LHCN-M2 (cell line): ENCODE data around the gene TRIM62. TPM values are rescaled to one million over a fixed set of nuclear protein-coding genes. Genes with fewer than 3 reads are reported as not detected.

Experiments
- DNase-seq: peaks from one replicate; pipeline ENCODE4 v3.0.0-alpha.2; 2012; ENCODE audit warnings: low read depth
- polyA plus RNA-seq: library from polyadenylated mRNA; unstranded; fragments of >200 nt; gene quantifications from one replicate; pipeline ENCODE4 v1.2.1, GENCODE V29; 2012; ENCODE audit warnings: missing spikeins
- total RNA-seq: library from RNA; depleted of rRNA; stranded (reverse); fragments of >200 nt; gene quantifications from 2 replicates; pipeline ENCODE4 v1.2.3, GENCODE V29; 2014; rRNA removed

TRIM62 gene
- 11.5 and 11.9 TPM in 2 replicates for total RNA-seq
- polyA plus RNA-seq, result 5.7 TPM

- DNase-seq, result peak; percentile 91
Observed at GRCh38 chr1:33181921-33182341, at the start of gene TRIM62. TSS of gene TRIM62 (minus strand) at chr1:33182043. CDS start at chr1:33181432, 611 bp downstream.

DNA sequence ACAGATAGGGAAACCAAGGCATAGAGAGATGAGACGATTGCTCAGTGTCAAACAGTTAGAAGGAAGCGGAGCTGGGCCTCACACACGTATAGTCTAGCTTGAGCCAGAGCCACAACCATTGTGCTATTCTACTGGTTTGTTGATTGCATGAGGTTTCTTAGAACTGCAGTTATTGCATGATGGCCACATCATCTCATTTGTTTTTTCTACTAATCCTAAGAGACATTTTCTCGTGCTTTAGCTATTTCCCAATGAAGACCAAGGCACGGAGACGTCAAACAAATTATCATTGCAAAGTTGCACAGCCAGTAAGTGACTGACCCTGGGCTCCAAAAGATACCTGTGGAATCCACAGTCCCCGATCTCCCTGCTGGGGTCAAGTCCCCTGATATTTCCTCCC, 49.3 kb upstream of the TRIM62 start:
- DNase-seq, result no peak

- DNase-seq, result peak; percentile 81
Observed at GRCh38 chr1:33228935-33229487, 47.2 kb upstream of the TRIM62 start.

DNA sequence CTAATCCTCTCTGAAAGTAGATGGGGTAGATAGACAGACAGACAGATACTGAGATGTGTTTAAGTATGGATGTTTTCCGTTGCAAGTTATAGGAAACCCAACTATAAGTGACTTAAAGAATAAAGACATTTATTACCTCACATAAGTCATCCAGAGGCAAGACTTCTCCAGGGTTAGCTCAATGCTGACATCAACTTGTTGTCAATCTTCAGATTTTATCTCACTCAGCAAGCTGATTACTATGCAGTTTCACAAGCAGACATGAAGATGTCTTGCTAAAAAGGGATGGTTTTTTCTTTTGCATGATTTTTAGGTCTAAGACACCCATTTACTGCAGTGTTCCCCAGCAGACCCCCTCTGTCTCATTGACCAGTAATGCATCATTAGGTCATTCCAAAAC, 43.7 kb upstream of the TRIM62 start:
- no peak for DNase-seq

- no peak for DNase-seq
Observed at GRCh38 chr1:33224166-33224707, 42.4 kb upstream of the TRIM62 start.

GRCh38 chr1:33222381-33222780, 40.5 kb upstream of the TRIM62 start:
- no peak for DNase-seq

DNA sequence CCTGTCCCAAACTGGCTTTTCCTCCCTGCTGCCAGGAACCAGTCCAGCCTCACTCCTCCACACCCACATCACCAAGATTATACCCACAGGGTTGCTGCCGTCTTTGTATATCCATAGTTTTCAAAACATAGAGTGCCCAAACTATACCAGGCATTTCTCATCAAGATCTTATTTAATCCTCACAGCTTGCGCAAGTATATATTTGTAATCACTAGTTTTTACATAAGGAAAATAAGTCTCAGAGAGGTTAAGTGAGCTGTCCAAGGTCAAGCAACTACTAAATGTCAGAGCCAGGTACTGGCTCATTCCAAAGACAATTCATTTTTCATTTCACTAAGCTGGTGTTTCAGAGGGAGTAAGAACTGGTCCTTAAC, 39.5 kb upstream of the TRIM62 start:
- no peak for DNase-seq

DNA sequence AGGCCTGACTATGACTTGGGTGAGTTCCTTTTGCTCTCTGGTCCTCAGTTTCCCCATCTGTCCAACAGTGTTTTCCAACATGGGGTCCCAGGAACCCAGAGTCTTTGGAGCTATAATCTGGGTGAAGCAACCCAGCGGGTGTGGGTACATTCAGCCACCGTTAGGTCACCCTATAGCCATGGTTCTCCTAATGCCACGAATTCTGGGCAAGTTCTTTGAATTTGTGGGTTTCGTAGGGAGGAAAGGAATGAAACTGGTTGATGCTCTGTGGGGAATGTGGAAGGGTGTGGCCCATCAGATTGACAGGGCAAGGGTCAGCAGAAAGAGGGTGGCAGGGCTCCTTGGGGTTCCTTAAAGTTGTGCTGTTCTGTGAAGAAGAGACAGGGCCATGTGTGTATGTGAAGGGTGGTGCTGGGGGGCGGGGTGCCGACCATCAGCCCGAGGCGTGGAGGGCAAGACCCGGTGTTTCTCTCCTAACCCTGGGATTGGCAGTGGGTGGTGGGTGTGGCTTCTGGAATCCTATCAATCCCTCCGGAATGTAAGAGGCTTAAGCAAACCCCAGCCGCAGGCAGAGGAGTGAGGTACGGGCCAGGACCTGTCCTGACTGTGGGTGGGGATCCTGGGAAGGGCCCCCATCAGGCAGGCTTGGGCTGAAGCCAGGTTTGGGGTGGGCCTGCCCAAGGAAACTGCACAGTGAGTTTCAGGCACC, 39.0 kb upstream of the TRIM62 start:
- no peak for DNase-seq

- DNase-seq, result no peak
Observed at GRCh38 chr1:33219886-33220661, 38.2 kb upstream of the TRIM62 start.

DNA sequence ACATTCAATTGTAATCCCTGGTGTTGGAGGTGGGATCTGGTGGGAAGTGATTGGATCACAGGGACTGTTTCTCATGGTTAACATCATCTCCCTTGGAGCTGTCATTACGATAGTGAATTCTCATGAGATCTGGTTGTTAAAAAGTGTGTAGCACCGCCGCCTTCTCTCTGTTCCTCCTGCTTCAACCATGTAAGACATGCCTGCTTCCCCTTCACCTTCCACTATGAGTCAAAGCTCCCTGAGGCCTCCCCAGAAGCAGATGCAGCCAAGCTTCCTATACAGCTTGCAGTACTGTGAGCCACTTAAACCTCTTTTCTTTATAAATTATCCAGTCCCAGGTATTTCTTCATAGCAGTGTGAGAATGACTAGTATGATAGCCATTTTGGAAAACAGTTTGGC, 30.1 kb upstream of the TRIM62 start:
- DNase-seq, result no peak

- no peak for DNase-seq
Observed at GRCh38 chr1:33206340-33206739, 24.5 kb upstream of the TRIM62 start.

GRCh38 chr1:33195556-33195955, 13.7 kb upstream of the TRIM62 start:
- no peak for DNase-seq

GRCh38 chr1:33191731-33192275, 10.0 kb upstream of the TRIM62 start:
- DNase-seq, result no peak

DNA sequence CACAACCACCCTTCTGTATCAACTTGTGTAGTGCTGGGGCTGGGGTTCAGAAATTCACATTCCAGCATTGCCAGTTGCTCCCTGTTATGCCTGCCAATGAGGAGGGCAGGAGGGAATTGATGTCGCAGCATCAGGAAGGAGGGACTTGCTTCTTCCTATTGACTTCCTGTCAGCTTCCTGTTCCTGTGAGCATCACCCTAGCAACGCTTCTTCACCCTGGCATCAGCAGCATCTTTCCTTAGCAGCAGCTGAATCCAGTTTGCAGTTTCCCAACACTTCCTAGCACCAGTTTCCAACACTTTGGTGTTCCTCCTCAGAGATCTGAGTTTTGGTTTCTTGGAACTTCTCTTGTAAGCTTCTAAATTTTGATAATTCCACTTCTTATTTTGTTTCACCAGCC, 8.9 kb upstream of the TRIM62 start:
- no peak for DNase-seq

DNA sequence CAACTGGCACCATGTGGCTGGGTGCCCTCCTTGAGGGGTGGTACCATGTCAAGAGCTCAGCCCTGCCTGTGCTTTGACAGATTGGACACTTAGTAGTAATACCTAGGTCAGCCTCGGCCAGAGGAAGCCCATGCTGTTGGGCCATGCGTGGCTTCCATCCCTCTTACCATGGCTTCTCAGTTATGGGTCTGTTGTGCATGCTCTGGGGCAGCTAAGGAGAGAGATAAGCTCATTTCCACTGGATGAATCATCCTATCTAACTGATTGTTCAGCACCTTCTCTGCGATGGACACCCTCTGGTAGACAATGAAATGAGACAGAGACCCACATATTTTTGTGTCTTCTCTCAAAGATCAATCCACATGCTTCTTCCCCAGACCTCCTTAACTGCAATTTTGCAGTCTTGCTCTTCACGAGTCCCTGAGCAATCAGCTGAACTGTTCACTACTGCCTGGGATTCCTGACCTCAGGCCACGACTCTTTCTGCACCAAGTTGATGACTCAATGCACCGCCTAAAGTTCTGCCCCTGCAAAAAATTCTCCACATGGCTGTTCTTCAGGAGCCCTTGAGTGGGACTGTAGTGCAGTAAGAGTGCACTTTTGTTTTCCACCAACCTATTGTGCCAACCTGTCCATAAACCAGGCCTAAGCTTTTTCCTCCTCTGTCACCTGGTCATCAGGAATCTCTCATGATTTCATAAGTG, 6.9 kb upstream of the TRIM62 start:
- peak; percentile 25 for DNase-seq

DNA sequence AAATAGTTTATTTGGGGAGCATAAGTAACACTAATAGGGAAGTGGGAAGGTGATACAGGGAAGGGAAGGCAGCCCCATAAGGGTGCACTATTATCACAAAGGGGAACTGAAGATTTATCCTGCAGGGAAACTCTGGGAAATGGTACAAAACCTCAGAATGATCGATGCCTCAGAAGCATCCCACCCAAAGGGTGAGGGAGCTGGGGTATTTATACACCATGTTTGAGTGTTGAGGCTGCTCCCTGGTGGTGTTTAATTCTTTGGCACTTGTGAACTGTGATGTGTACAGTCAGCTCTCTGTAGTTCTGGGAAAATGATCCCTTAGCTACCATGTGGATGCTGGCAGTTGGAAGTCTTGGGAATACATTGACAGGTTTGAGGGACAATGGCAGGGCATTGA, 5.1 kb upstream of the TRIM62 start:
- DNase-seq, result no peak

GRCh38 chr1:33185541-33185940, 3.7 kb upstream of the TRIM62 start:
- DNase-seq, result no peak

DNA sequence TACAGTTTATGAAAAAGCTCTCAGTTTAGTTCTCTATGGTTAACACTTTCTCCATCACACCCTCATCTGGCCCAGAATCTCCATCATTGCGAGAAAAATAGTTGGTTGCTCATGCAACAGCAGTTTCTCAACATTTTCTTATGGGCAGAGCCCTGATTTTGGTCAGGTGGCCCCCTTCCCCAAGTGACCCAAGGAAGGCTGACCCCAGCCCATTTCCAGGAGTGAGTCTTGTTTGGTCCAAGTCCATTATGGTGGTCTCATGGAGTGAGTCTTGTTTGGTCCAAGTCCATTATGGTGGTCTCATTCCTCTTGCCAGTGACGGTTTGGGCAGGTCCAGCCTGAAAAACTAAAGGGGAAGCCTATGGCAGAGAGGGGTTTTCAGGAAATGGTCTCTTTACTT, 1.5 kb upstream of the TRIM62 start:
- DNase-seq, result no peak

GRCh38 chr1:33182896-33183295, 1.1 kb upstream of the TRIM62 start:
- no peak for DNase-seq

GRCh38 chr1:33182401-33182841, 578 bp upstream of the TRIM62 start:
- DNase-seq, result peak; percentile 40
